H9 (cell line): Measurements from ENCODE around the gene EPHB2. TPM values are rescaled to one million over a fixed set of nuclear protein-coding genes. Genes with fewer than 3 reads are reported as not detected.

Experiments used
- DNase-seq: peaks from one replicate; pipeline ENCODE4 v3.0.0-alpha.2; 2017
- H2AFZ ChIP-seq: one replicate; pipeline ENCODE4 v1.6.1; 2013; ENCODE audit warnings: mild to moderate bottlenecking, low read length, control low read depth, moderate library complexity
- H2AK5ac ChIP-seq: 2 replicates; pipeline ENCODE4 v1.6.1; 2013; ENCODE audit warnings: low read length, control low read depth, mixed read lengths; ENCODE audit not compliant: insufficient read length
- H2BK120ac ChIP-seq: one replicate; pipeline ENCODE4 v1.6.1; 2013; ENCODE audit warnings: low read depth, mild to moderate bottlenecking, low read length, control low read depth, inconsistent platforms; ENCODE audit not compliant: poor library complexity, severe bottlenecking
- H2BK12ac ChIP-seq: 2 replicates; pipeline ENCODE4 v1.6.1; 2013; ENCODE audit warnings: low read length, control low read depth, mixed read lengths, low read depth; ENCODE audit not compliant: insufficient read length
- H2BK15ac ChIP-seq: 2 replicates; pipeline ENCODE4 v1.6.1; 2013; ENCODE audit warnings: low read depth, low read length, control low read depth
- H2BK20ac ChIP-seq: one replicate; pipeline ENCODE4 v1.6.1; 2013; ENCODE audit warnings: low read depth, mild to moderate bottlenecking, low read length, control low read depth, inconsistent platforms; ENCODE audit not compliant: poor library complexity, severe bottlenecking
- H2BK5ac ChIP-seq: 2 replicates; pipeline ENCODE4 v1.6.1; 2013; ENCODE audit warnings: low read length, control low read depth, mixed read lengths; ENCODE audit not compliant: insufficient read length
- H3K14ac ChIP-seq: 2 replicates; pipeline ENCODE4 v1.6.1; 2013; ENCODE audit warnings: low read length, control low read depth; ENCODE audit not compliant: insufficient read depth
- H3K18ac ChIP-seq: 2 replicates; pipeline ENCODE4 v1.6.1; 2013; ENCODE audit warnings: low read depth, mild to moderate bottlenecking, mixed read lengths, low read length, control low read depth; ENCODE audit not compliant: insufficient read length
- H3K23ac ChIP-seq: 2 replicates; pipeline ENCODE4 v1.6.1; 2013; ENCODE audit warnings: low read length, control low read depth, mixed read lengths, low read depth; ENCODE audit not compliant: insufficient read length
- H3K23me2 ChIP-seq: 2 replicates; pipeline ENCODE4 v1.6.1; 2013; ENCODE audit warnings: low read depth, mild to moderate bottlenecking, mixed read lengths, low read length, control low read depth; ENCODE audit not compliant: insufficient read length, poor library complexity, severe bottlenecking
- H3K27ac ChIP-seq: 2 replicates; pipeline ENCODE4 v1.5.1; 2013; ENCODE audit warnings: low read length, control low read depth, mixed read lengths, low read depth; ENCODE audit not compliant: insufficient read length
- H3K27me3 ChIP-seq: 2 replicates; pipeline ENCODE4 v1.6.1; 2013; ENCODE audit warnings: low read length, control low read depth, inconsistent platforms; ENCODE audit not compliant: insufficient read depth
- H3K4ac ChIP-seq: 2 replicates; pipeline ENCODE4 v1.6.1; 2013; ENCODE audit warnings: low read depth, mild to moderate bottlenecking, control low read depth, inconsistent platforms, low read length, moderate library complexity
- H3K4me1 ChIP-seq: 2 replicates; pipeline ENCODE4 v1.6.1; 2013; ENCODE audit warnings: low read length, control low read depth, inconsistent platforms; ENCODE audit not compliant: insufficient read depth
- H3K4me2 ChIP-seq: 2 replicates; pipeline ENCODE4 v1.6.1; 2013; ENCODE audit warnings: low read length, control low read depth, mixed read lengths; ENCODE audit not compliant: insufficient read length, insufficient read depth
- H3K56ac ChIP-seq: 2 replicates; pipeline ENCODE4 v1.6.1; 2013; ENCODE audit warnings: low read depth, mild to moderate bottlenecking, mixed read lengths, low read length, control low read depth; ENCODE audit not compliant: insufficient read length
- H3K79me1 ChIP-seq: 2 replicates; pipeline ENCODE4 v1.6.1; 2013; ENCODE audit warnings: low read depth, mild to moderate bottlenecking, moderate library complexity, low read length, control low read depth, inconsistent platforms; ENCODE audit not compliant: insufficient read depth, poor library complexity, severe bottlenecking
- H3K79me2 ChIP-seq: 2 replicates; pipeline ENCODE4 v1.6.1; 2013; ENCODE audit warnings: low read length, control low read depth, inconsistent platforms; ENCODE audit not compliant: insufficient read depth
- H3K9ac ChIP-seq: 2 replicates; pipeline ENCODE4 v1.6.1; 2013; ENCODE audit warnings: low read length, control low read depth, mixed read lengths; ENCODE audit not compliant: insufficient read length; ENCODE audit errors: extremely low read depth
- H3K9me3 ChIP-seq: one replicate; pipeline ENCODE4 v1.6.1; 2013; ENCODE audit warnings: low read depth, low read length, inconsistent platforms; ENCODE audit not compliant: control insufficient read depth
- H3T11ph ChIP-seq: one replicate; pipeline ENCODE4 v1.6.1; 2013; ENCODE audit warnings: mild to moderate bottlenecking, low read length, control low read depth, inconsistent platforms
- H4K20me1 ChIP-seq: one replicate; pipeline ENCODE4 v1.6.1; 2013; ENCODE audit not compliant: control insufficient read depth, insufficient read length, insufficient read depth
- H4K5ac ChIP-seq: 2 replicates; pipeline ENCODE4 v1.6.1; 2013; ENCODE audit warnings: low read depth, mild to moderate bottlenecking, mixed read lengths, low read length, control low read depth; ENCODE audit not compliant: insufficient read length
- H4K8ac ChIP-seq: replicated peaks from 2 replicates; pipeline ENCODE4 v1.6.1; 2013; ENCODE audit warnings: low read length, control low read depth, mixed read lengths, low read depth; ENCODE audit not compliant: insufficient read length
- H4K91ac ChIP-seq: 2 replicates; pipeline ENCODE4 v1.6.1; 2013; ENCODE audit warnings: low read depth, mild to moderate bottlenecking, moderate library complexity, mixed read lengths, low read length, control low read depth; ENCODE audit not compliant: insufficient read length
- H3K27ac Mint-ChIP-seq, 3 experiments: 2 replicates in 2 of 3; 3 replicates in 1 of 3; pipeline ENCODE4 v1.8.0; 2020 to 2021; ENCODE audit warnings: mixed read lengths in 3 of 3, mild to moderate bottlenecking in 1 of 3, moderate library complexity in 1 of 3
- H3K27me3 Mint-ChIP-seq: 2 replicates; pipeline ENCODE4 v1.8.0; 2021; ENCODE audit warnings: low read depth, mild to moderate bottlenecking, moderate library complexity, mixed read lengths
- H3K36me3 Mint-ChIP-seq, 3 experiments: 2 replicates in 2 of 3; 3 replicates in 1 of 3; pipeline ENCODE4 v1.8.0; 2020 to 2021; ENCODE audit warnings: low read depth in 3 of 3, mixed read lengths in 3 of 3; ENCODE audit not compliant: insufficient read depth in 1 of 3
- H3K4me1 Mint-ChIP-seq, 2 experiments: 2 replicates each; pipeline ENCODE4 v1.8.0; 2020; ENCODE audit warnings: mixed read lengths in 2 of 2
- H3K4me3 Mint-ChIP-seq, 2 experiments: 2 replicates in 1 of 2; 3 replicates in 1 of 2; pipeline ENCODE4 v1.8.0; 2020 to 2021; ENCODE audit warnings: mild to moderate bottlenecking in 2 of 2, mixed read lengths in 2 of 2, moderate library complexity in 1 of 2
- H3K9me3 Mint-ChIP-seq, 2 experiments: 2 replicates in 1 of 2; 3 replicates in 1 of 2; pipeline ENCODE4 v1.8.0; 2020; ENCODE audit warnings: mild to moderate bottlenecking in 2 of 2, mixed read lengths in 2 of 2, moderate library complexity in 1 of 2
- total RNA-seq: library from RNA; stranded (reverse); gene quantifications from 2 replicates; pipeline ENCODE4 v1.2.1, GENCODE V29; 2021
- TF ChIP-seq, protein P1 (sequence below): fragments of 200-600 bp; sonication (generic); conservative IDR thresholded peaks from 3 replicates; pipeline ENCODE4 v1.8.0; 2021; ENCODE audit warnings: antibody characterized with exemption, mild to moderate bottlenecking

EPHB2 gene
- total RNA-seq, 1 experiment from 2014 or later: 9.5 TPM

DNA sequence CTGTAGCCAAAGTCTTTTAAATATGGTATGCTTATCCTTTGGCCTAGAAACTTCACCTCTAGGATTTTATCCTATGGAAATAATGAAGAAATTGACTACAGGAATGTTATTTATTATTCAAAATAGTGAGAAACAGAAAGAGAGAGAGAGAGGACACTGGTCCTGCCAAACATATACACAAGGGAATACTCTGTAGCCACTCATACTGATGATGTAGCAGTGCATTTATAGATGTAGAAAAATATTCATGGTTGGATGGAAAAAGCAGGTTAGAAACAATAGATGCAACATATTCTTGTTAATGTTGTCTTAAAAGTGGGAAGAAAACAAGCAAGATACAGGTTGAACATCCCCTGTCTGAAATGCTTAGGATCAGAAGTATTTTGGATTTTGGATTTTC, 22.2 kb upstream of the EPHB2 start:
- Histone ChIP-seq H3K27ac (no peak overlapping the region), H2BK120ac (no peak overlapping the region), H3K4me1 (no peaks in the 10 kb centered on the region; the same call in 1 of the 2 replicates), H3K23ac (no peak overlapping the region), H2BK12ac (no peak overlapping the region), H2BK5ac (no peak overlapping the region), H3K4ac (no peak overlapping the region), H4K8ac (no peak overlapping the region), H3K4me2 (no peak overlapping the region), H2AK5ac (no peak overlapping the region), H3T11ph (no peak overlapping the region), H4K91ac (no peak overlapping the region), H3K56ac (no peak overlapping the region), H3K27me3 (no peaks in the 10 kb centered on the region), H3K18ac (no peak overlapping the region), H3K23me2 (no peaks in the 10 kb centered on the region), H2AFZ (no peak overlapping the region), H2BK20ac (no peak overlapping the region), H3K79me2 (no peaks in the 10 kb centered on the region), H4K20me1 (no peaks in the 10 kb centered on the region), H3K9ac (no peak overlapping the region), H3K79me1 (no peaks in the 10 kb centered on the region), H2BK15ac (no peak overlapping the region), H3K9me3 (no peaks in the 10 kb centered on the region), H3K14ac (no peak overlapping the region), H4K5ac (no peak overlapping the region)
- TF ChIP-seq, protein P1, sequence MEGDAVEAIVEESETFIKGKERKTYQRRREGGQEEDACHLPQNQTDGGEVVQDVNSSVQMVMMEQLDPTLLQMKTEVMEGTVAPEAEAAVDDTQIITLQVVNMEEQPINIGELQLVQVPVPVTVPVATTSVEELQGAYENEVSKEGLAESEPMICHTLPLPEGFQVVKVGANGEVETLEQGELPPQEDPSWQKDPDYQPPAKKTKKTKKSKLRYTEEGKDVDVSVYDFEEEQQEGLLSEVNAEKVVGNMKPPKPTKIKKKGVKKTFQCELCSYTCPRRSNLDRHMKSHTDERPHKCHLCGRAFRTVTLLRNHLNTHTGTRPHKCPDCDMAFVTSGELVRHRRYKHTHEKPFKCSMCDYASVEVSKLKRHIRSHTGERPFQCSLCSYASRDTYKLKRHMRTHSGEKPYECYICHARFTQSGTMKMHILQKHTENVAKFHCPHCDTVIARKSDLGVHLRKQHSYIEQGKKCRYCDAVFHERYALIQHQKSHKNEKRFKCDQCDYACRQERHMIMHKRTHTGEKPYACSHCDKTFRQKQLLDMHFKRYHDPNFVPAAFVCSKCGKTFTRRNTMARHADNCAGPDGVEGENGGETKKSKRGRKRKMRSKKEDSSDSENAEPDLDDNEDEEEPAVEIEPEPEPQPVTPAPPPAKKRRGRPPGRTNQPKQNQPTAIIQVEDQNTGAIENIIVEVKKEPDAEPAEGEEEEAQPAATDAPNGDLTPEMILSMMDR: no peak
- H3K4me3 Mint-ChIP-seq: no peak overlapping the region
- no peaks in the 10 kb centered on the region for H3K36me3 Mint-ChIP-seq
- DNase-seq: no peak
- no peaks in the 10 kb centered on the region for H3K9me3 Mint-ChIP-seq
- peaks cover 17% of the 10 kb centered on the region for H3K27me3 Mint-ChIP-seq
- peaks cover 5 to 10% of the 10 kb centered on the region in 2 experiments for H3K4me1 Mint-ChIP-seq
- H3K27ac Mint-ChIP-seq: no peak overlapping the region
